Neuronal stem cell (in vitro differentiated cells): ENCODE data around the gene MYO3B.

Source experiments
- DNase-seq: peaks from one replicate; pipeline ENCODE4 v3.0.0-alpha.2; 2013; ENCODE audit warnings: low spot score
- H2AFZ ChIP-seq: one replicate; pipeline ENCODE4 v1.6.1; 2013; ENCODE audit warnings: mild to moderate bottlenecking, low read length, inconsistent platforms
- H2AK5ac ChIP-seq: 2 replicates; pipeline ENCODE4 v1.6.1; 2013; ENCODE audit warnings: low read depth, mild to moderate bottlenecking, inconsistent platforms, low read length, moderate library complexity, mixed read lengths
- H2BK120ac ChIP-seq: 2 replicates; pipeline ENCODE4 v1.6.1; 2013; ENCODE audit warnings: low read depth, mild to moderate bottlenecking, inconsistent platforms, low read length, moderate library complexity, mixed read lengths
- H2BK12ac ChIP-seq: one replicate; pipeline ENCODE4 v1.6.1; 2013; ENCODE audit warnings: low read length, inconsistent platforms
- H2BK15ac ChIP-seq: 2 replicates; pipeline ENCODE4 v1.6.1; 2013; ENCODE audit warnings: mild to moderate bottlenecking, low read length, inconsistent platforms, mixed read lengths
- H2BK5ac ChIP-seq: one replicate; pipeline ENCODE4 v1.6.1; 2013; ENCODE audit warnings: inconsistent platforms, mild to moderate bottlenecking, low read length, moderate library complexity
- H3K14ac ChIP-seq: one replicate; pipeline ENCODE4 v1.6.1; 2013; ENCODE audit warnings: low read length, inconsistent platforms
- H3K18ac ChIP-seq: 2 replicates; pipeline ENCODE4 v1.6.1; 2013; ENCODE audit warnings: low read length, inconsistent platforms
- H3K23ac ChIP-seq: 2 replicates; pipeline ENCODE4 v1.6.1; 2013; ENCODE audit warnings: low read depth, mild to moderate bottlenecking, mixed read lengths, low read length, inconsistent platforms; ENCODE audit not compliant: poor library complexity
- H3K27ac ChIP-seq: replicated peaks from 3 replicates; pipeline ENCODE4 v1.5.1; 2013; ENCODE audit warnings: low read length, inconsistent platforms
- H3K27me3 ChIP-seq, 3 experiments: 2 replicates each; pipeline ENCODE4 v1.6.1; 2013; ENCODE audit warnings: low read length in 3 of 3, mild to moderate bottlenecking in 2 of 3, inconsistent platforms in 1 of 3, low read depth in 1 of 3, mixed read lengths in 1 of 3, moderate library complexity in 1 of 3; ENCODE audit not compliant: control insufficient read depth in 3 of 3, insufficient read depth in 3 of 3
- H3K36me3 ChIP-seq, 2 donors: replicated peaks in 1 of 2; 2 replicates each; pipeline ENCODE4 v1.6.1; 2013; ENCODE audit warnings: low read length in 2 of 2; ENCODE audit not compliant: control insufficient read depth in 2 of 2, insufficient read depth in 2 of 2
- H3K4ac ChIP-seq: 2 replicates; pipeline ENCODE4 v1.6.1; 2013; ENCODE audit warnings: inconsistent platforms, mild to moderate bottlenecking, low read length, moderate library complexity
- H3K4me1 ChIP-seq, 2 donors: 1 replicate in 1 of 2; 2 replicates in 1 of 2; pipeline ENCODE4 v1.6.1; 2013; ENCODE audit warnings: low read length in 2 of 2, low read depth in 1 of 2; ENCODE audit not compliant: control insufficient read depth in 2 of 2, insufficient read depth in 1 of 2
- H3K4me2 ChIP-seq: one replicate; pipeline ENCODE4 v1.6.1; 2013; ENCODE audit warnings: mild to moderate bottlenecking, low read length, inconsistent platforms; ENCODE audit not compliant: insufficient read depth, poor library complexity, severe bottlenecking
- H3K4me3 ChIP-seq, 2 donors: 2 replicates each; pipeline ENCODE4 v1.5.1; 2013; ENCODE audit warnings: low read length in 2 of 2, mild to moderate bottlenecking in 2 of 2, inconsistent platforms in 1 of 2, moderate library complexity in 1 of 2
- H3K79me1 ChIP-seq: one replicate; pipeline ENCODE4 v1.6.1; 2013; ENCODE audit warnings: low read depth, mild to moderate bottlenecking, inconsistent platforms, low read length, moderate library complexity
- H3K9ac ChIP-seq: one replicate; pipeline ENCODE4 v1.6.1; 2013; ENCODE audit warnings: mild to moderate bottlenecking, low read depth, low read length, inconsistent platforms; ENCODE audit not compliant: poor library complexity
- H3K9me3 ChIP-seq, 2 donors: replicated peaks in 1 of 2; 2 replicates each; pipeline versions ENCODE3 to v1.6.1; 2013; ENCODE audit warnings: low read length in 2 of 2, mild to moderate bottlenecking in 2 of 2, inconsistent platforms in 1 of 2, low read depth in 1 of 2, mixed read lengths in 1 of 2, moderate library complexity in 1 of 2; ENCODE audit not compliant: control insufficient read depth in 2 of 2, insufficient read depth in 1 of 2
- H4K8ac ChIP-seq: one replicate; pipeline ENCODE4 v1.6.1; 2013; ENCODE audit warnings: low read depth, mild to moderate bottlenecking, inconsistent platforms, low read length, moderate library complexity
- H4K91ac ChIP-seq: one replicate; pipeline ENCODE4 v1.6.1; 2013; ENCODE audit warnings: low read length, low read depth, mild to moderate bottlenecking, inconsistent platforms; ENCODE audit not compliant: poor library complexity
- WGBS, 2 donors: extraction: QIAGEN DNeasy Blood & Tissue Kit; methylation state at CpG; one replicate each; pipeline ENCODE4 v1.1.7; 2013; ENCODE audit warnings: missing lambda C conversion rate in 2 of 2, mixed read lengths in 1 of 2; ENCODE audit not compliant: insufficient read length in 2 of 2, insufficient replicate concordance in 1 of 2; ENCODE audit errors: extremely low coverage in 2 of 2; 5-methylcytosine and 5-hydroxymethylcytosine counted together

MYO3B gene

DNA sequence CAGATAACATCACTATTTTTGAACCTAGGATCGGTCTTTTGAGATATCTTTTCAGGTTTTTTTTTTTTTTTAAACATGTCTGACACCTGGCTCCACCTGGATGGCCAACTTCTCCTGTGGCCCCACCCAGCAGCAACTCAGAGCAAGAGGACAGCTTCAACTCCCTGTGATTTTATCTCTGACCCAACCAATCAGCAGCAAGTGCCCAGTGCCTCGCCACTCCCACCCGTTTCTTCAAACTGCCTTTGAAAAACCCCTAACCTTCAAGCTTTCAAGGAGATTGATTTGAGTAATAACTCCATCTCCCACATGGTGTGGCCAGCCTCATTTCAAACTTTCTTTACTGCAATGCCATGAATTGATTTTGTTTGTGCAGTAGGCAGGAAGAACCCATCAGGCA is 19.0 kb downstream of the MYO3B start:
- no peak for DNase-seq
- Histone ChIP-seq H2BK15ac (no peak overlapping the region), H2AK5ac (no peak overlapping the region), H3K4me1 (peaks cover 4 to 21% of the 10 kb centered on the region in 2 donors), H2BK120ac (no peak overlapping the region), H3K4me2 (no peak overlapping the region), H2BK12ac (no peak overlapping the region), H3K18ac (no peak overlapping the region), H3K9me3 (no peaks in the 10 kb centered on the region), H3K23ac (no peak overlapping the region), H4K91ac (no peak overlapping the region), H3K14ac (no peak overlapping the region), H3K4me3 (no peak overlapping the region), H3K27me3 (peaks cover 0 to 15% (median 0%) of the 10 kb centered on the region in 3 experiments), H3K27ac (no peak overlapping the region), H3K79me1 (no peaks in the 10 kb centered on the region), H3K9ac (no peak overlapping the region), H3K36me3 (no peaks in the 10 kb centered on the region), H4K8ac (no peak overlapping the region), H2BK5ac (no peak overlapping the region), H2AFZ (no peak overlapping the region), H3K4ac (no peak overlapping the region)
- no CpG with 5 or more reads among the region's 3 CpGs for WGBS, 2 donors

DNA sequence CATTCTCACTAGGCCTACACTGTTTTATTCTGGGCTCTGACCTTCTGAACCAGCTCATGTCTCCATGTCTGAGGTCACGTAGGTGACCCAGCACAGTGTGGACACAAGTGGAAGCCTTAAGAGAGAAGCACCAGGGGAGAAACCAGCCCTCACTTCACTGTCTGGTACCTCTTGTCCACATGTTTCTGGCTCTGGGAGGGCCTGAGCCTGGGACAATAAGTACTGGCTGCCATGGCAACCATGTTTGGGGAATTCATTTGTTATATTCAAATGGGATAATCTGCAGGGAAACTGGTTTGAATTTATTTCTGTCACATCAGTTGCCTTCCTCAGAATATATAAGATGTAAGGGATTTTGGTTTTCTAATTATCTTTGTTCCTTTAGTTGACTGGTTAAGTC is 23.3 kb downstream of the MYO3B start:
- Histone ChIP-seq H3K27me3 (peaks cover 0 to 6% (median 0%) of the 10 kb centered on the region in 3 experiments), H2BK5ac (no peak overlapping the region), H2AFZ (no peak overlapping the region), H3K27ac (no peak overlapping the region), H2BK12ac (no peak overlapping the region), H3K79me1 (no peaks in the 10 kb centered on the region), H2AK5ac (no peak overlapping the region), H3K36me3 (no peaks in the 10 kb centered on the region), H3K14ac (no peak overlapping the region), H3K23ac (no peak overlapping the region), H3K4ac (no peak overlapping the region), H3K9ac (no peak overlapping the region), H4K8ac (no peak overlapping the region), H2BK120ac (no peak overlapping the region), H2BK15ac (no peak overlapping the region), H3K4me1 (peaks cover 4 to 51% of the 10 kb centered on the region in 2 donors), H3K4me2 (no peak overlapping the region), H3K4me3 (no peak overlapping the region), H4K91ac (no peak overlapping the region), H3K18ac (no peak overlapping the region), H3K9me3 (no peaks in the 10 kb centered on the region)
- WGBS, 2 donors = no CpG with 5 or more reads among the region's 1 CpG
- no peak for DNase-seq

GRCh38 chr2:170201734-170202393 is 23.9 kb downstream of the MYO3B start:
- no peak overlapping the region for H3K23ac ChIP-seq
- H2AFZ ChIP-seq = no peak overlapping the region
- no peak overlapping the region for H3K4ac ChIP-seq
- H3K4me3 ChIP-seq = no peak overlapping the region
- H3K4me2 ChIP-seq = no peak overlapping the region
- no peak overlapping the region for H2BK15ac ChIP-seq
- H4K8ac ChIP-seq = no peak overlapping the region
- no peak overlapping the region for H2BK120ac ChIP-seq
- H3K9ac ChIP-seq = no peak overlapping the region
- H2BK5ac ChIP-seq = no peak overlapping the region
- H3K18ac ChIP-seq = no peak overlapping the region
- H2BK12ac ChIP-seq = no peak overlapping the region
- H3K36me3 ChIP-seq = no peaks in the 10 kb centered on the region
- H3K14ac ChIP-seq = no peak overlapping the region
- no peak overlapping the region for H4K91ac ChIP-seq
- peaks cover 0 to 4% (median 0%) of the 10 kb centered on the region in 3 experiments for H3K27me3 ChIP-seq
- no peaks in the 10 kb centered on the region for H3K9me3 ChIP-seq
- H2AK5ac ChIP-seq = no peak overlapping the region
- peaks cover 4 to 51% of the 10 kb centered on the region in 2 donors for H3K4me1 ChIP-seq
- no peak for DNase-seq
- no peaks in the 10 kb centered on the region for H3K79me1 ChIP-seq
- WGBS, 2 donors = no CpG with 5 or more reads among the region's 3 CpGs
- H3K27ac ChIP-seq = no peak overlapping the region

- DNase-seq = no peak
- Histone ChIP-seq H3K4me1 (peaks cover 4 to 51% of the 10 kb centered on the region in 2 donors), H2BK120ac (no peak overlapping the region), H4K91ac (no peak overlapping the region), H3K18ac (no peak overlapping the region), H2BK5ac (no peak overlapping the region), H3K4ac (no peak overlapping the region), H3K14ac (no peak overlapping the region), H2AFZ (no peak overlapping the region), H2AK5ac (no peak overlapping the region), H3K9ac (no peak overlapping the region), H3K27ac (no peak overlapping the region), H3K9me3 (no peaks in the 10 kb centered on the region), H4K8ac (no peak overlapping the region), H2BK15ac (no peak overlapping the region), H3K23ac (no peak overlapping the region), H2BK12ac (no peak overlapping the region), H3K4me3 (no peak overlapping the region), H3K27me3 (peaks cover 0 to 4% (median 0%) of the 10 kb centered on the region in 3 experiments), H3K36me3 (no peaks in the 10 kb centered on the region), H3K4me2 (no peak overlapping the region), H3K79me1 (no peaks in the 10 kb centered on the region)
- WGBS, 2 donors = no CpG with 5 or more reads among the region's 1 CpG
Observed at GRCh38 chr2:170202437-170202836, 24.5 kb downstream of the MYO3B start.
